ENCODE data around the gene PLCH1. TPM values are rescaled to one million over a fixed set of nuclear protein-coding genes. Genes with fewer than 3 reads are reported as not detected.

PLCH1 gene
- total RNA-seq, 2 experiments from 2014 or later: 0.16 to 0.26 TPM

- H3K27ac Mint-ChIP-seq: no peak overlapping the region
- no peaks in the 10 kb centered on the region for H3K9me3 Mint-ChIP-seq (ENCODE audit: low read depth)
- peaks cover 3% of the 10 kb centered on the region for H3K27me3 Mint-ChIP-seq
- no peaks in the 10 kb centered on the region for H3K36me3 Mint-ChIP-seq (ENCODE audit: low read depth)
- no peak for ATAC-seq
- H3K4me1 Mint-ChIP-seq: no peaks in the 10 kb centered on the region
- ChIA-PET CTCF (interaction anchor here (1.4 kb wide), 1 partner anchor 13 kb away, joined by 4 read pairs; no protein-coding TSS in a partner anchor), POLR2A (no interaction called here)
- DNase-seq: no peak
- no peak overlapping the region for H3K4me3 Mint-ChIP-seq
- intact Hi-C loops (cut with DNase I, micrococcal nuclease): no loop called here
These were observed 69.8 kb downstream of the PLCH1 start for GRCh38 chr3:155675094-155675493.

- ChIA-PET POLR2A (no interaction called here), CTCF (no interaction called here)
- H3K4me3 Mint-ChIP-seq: no peak overlapping the region
- H3K36me3 Mint-ChIP-seq (ENCODE audit: low read depth): no peaks in the 10 kb centered on the region
- intact Hi-C loops (cut with DNase I, micrococcal nuclease): no loop called here
- peaks cover 3% of the 10 kb centered on the region for H3K27me3 Mint-ChIP-seq
- no peak overlapping the region for H3K27ac Mint-ChIP-seq
- H3K9me3 Mint-ChIP-seq (ENCODE audit: low read depth): no peaks in the 10 kb centered on the region
- no peak for ATAC-seq
- H3K4me1 Mint-ChIP-seq: no peaks in the 10 kb centered on the region
- DNase-seq: no peak
These were observed 71.5 kb downstream of the PLCH1 start for GRCh38 chr3:155673421-155673820.

GRCh38 chr3:155670335-155670734 lies 74.5 kb downstream of the PLCH1 start:
- intact Hi-C loops (cut with DNase I, micrococcal nuclease): no loop called here
- Mint-ChIP-seq H3K27me3 (no peaks in the 10 kb centered on the region), H3K4me1 (no peaks in the 10 kb centered on the region), H3K9me3 (ENCODE audit: low read depth) (no peaks in the 10 kb centered on the region), H3K4me3 (no peak overlapping the region), H3K36me3 (ENCODE audit: low read depth) (no peaks in the 10 kb centered on the region), H3K27ac (no peak overlapping the region)
- CTCF ChIA-PET: interaction anchor here (0.6 kb wide), 1 partner anchor 1767 kb away, joined by 3 read pairs; no protein-coding TSS in a partner anchor
- DNase-seq (no peak), ATAC-seq (no peak)
- POLR2A ChIA-PET: no interaction called here

- Mint-ChIP-seq H3K27me3 (no peaks in the 10 kb centered on the region), H3K4me1 (no peaks in the 10 kb centered on the region), H3K36me3 (ENCODE audit: low read depth) (no peaks in the 10 kb centered on the region), H3K9me3 (ENCODE audit: low read depth) (no peaks in the 10 kb centered on the region), H3K27ac (no peak overlapping the region), H3K4me3 (no peak overlapping the region)
- intact Hi-C loops (cut with DNase I, micrococcal nuclease): no loop called here
- no peak for ATAC-seq
- CTCF ChIA-PET: no interaction called here
- no peak for DNase-seq
- POLR2A ChIA-PET: no interaction called here
These were observed 76.9 kb downstream of the PLCH1 start for GRCh38 chr3:155667988-155668387.

- Mint-ChIP-seq H3K9me3 (ENCODE audit: low read depth) (no peaks in the 10 kb centered on the region), H3K4me3 (no peak overlapping the region), H3K27me3 (no peaks in the 10 kb centered on the region), H3K4me1 (no peaks in the 10 kb centered on the region), H3K36me3 (ENCODE audit: low read depth) (no peaks in the 10 kb centered on the region), H3K27ac (no peak overlapping the region)
- POLR2A ChIA-PET: no interaction called here
- CTCF ChIA-PET: no interaction called here
- ATAC-seq (no peak), DNase-seq (no peak)
- intact Hi-C loops (cut with DNase I, micrococcal nuclease): no loop called here
These were observed 79.8 kb downstream of the PLCH1 start for GRCh38 chr3:155664925-155665695.

- ChIA-PET POLR2A (no interaction called here), CTCF (interaction anchor here (1.0 kb wide), 1 partner anchor 17 kb away, joined by 3 read pairs; no protein-coding TSS in a partner anchor)
- Mint-ChIP-seq H3K4me3 (no peak overlapping the region), H3K9me3 (ENCODE audit: low read depth) (no peaks in the 10 kb centered on the region), H3K36me3 (ENCODE audit: low read depth) (no peaks in the 10 kb centered on the region), H3K27me3 (no peaks in the 10 kb centered on the region), H3K4me1 (no peaks in the 10 kb centered on the region), H3K27ac (no peak overlapping the region)
- intact Hi-C loops (cut with DNase I, micrococcal nuclease): no loop called here
- ATAC-seq (no peak), DNase-seq (no peak)
These were observed 81.2 kb downstream of the PLCH1 start for GRCh38 chr3:155663467-155664212.

- H3K27ac Mint-ChIP-seq: no peak overlapping the region
These were observed 83.1 kb downstream of the PLCH1 start for GRCh38 chr3:155661760-155662159.

GRCh38 chr3:155661042-155661441 lies 83.8 kb downstream of the PLCH1 start:
- Mint-ChIP-seq H3K4me3 (no peak overlapping the region), H3K4me1 (no peaks in the 10 kb centered on the region), H3K9me3 (ENCODE audit: low read depth) (no peaks in the 10 kb centered on the region), H3K36me3 (ENCODE audit: low read depth) (no peaks in the 10 kb centered on the region), H3K27me3 (no peaks in the 10 kb centered on the region), H3K27ac (no peak overlapping the region)
- no peak for DNase-seq
- intact Hi-C loops (cut with DNase I, micrococcal nuclease): no loop called here
- CTCF ChIA-PET: interaction anchor here (0.5 to 1.0 kb wide), 2 partner anchors 46 to 311 kb away, joined by 3 to 4 read pairs; no protein-coding TSS in a partner anchor
- POLR2A ChIA-PET: interaction anchor here (0.6 kb wide), 1 partner anchor 301 kb away, joined by 3 read pairs; no protein-coding TSS in a partner anchor
- no peak for ATAC-seq

More at GRCh38 chr3:155661760-155662159, 83.1 kb downstream of the PLCH1 start:
- intact Hi-C loops (cut with DNase I, micrococcal nuclease): no loop called here
- no peaks in the 10 kb centered on the region for H3K4me1 Mint-ChIP-seq
- no peaks in the 10 kb centered on the region for H3K27me3 Mint-ChIP-seq
- CTCF ChIA-PET: interaction anchor here (0.8 to 1.0 kb wide), 2 partner anchors 13 to 45 kb away, joined by 3 to 4 read pairs; no protein-coding TSS in a partner anchor
- H3K9me3 Mint-ChIP-seq (ENCODE audit: low read depth): no peaks in the 10 kb centered on the region
- DNase-seq (no peak), ATAC-seq (peak; percentile 19)
- H3K36me3 Mint-ChIP-seq (ENCODE audit: low read depth): no peaks in the 10 kb centered on the region
- H3K4me3 Mint-ChIP-seq: no peak overlapping the region
- POLR2A ChIA-PET: interaction anchor here (0.6 kb wide), 1 partner anchor 302 kb away, joined by 3 read pairs; no protein-coding TSS in a partner anchor

- DNase-seq: no peak
- no peak overlapping the region for H3K4me3 Mint-ChIP-seq
- H3K27ac Mint-ChIP-seq: no peak overlapping the region
- no peaks in the 10 kb centered on the region for H3K36me3 Mint-ChIP-seq (ENCODE audit: low read depth)
- no peaks in the 10 kb centered on the region for H3K9me3 Mint-ChIP-seq (ENCODE audit: low read depth)
- no peak for ATAC-seq
- no peaks in the 10 kb centered on the region for H3K4me1 Mint-ChIP-seq
- CTCF ChIA-PET: interaction anchor here (0.7 kb wide), 1 partner anchor 43 kb away, joined by 3 read pairs; no protein-coding TSS in a partner anchor
- POLR2A ChIA-PET: no interaction called here
- H3K27me3 Mint-ChIP-seq: no peaks in the 10 kb centered on the region
- intact Hi-C loops (cut with DNase I, micrococcal nuclease): no loop called here
These were observed 86.1 kb downstream of the PLCH1 start for GRCh38 chr3:155658671-155659261.

- ChIA-PET POLR2A (no interaction called here), CTCF (no interaction called here)
- H3K27ac Mint-ChIP-seq: no peak overlapping the region
- H3K9me3 Mint-ChIP-seq (ENCODE audit: low read depth): no peaks in the 10 kb centered on the region
- H3K36me3 Mint-ChIP-seq (ENCODE audit: low read depth): no peaks in the 10 kb centered on the region
- intact Hi-C loops (cut with DNase I, micrococcal nuclease): no loop called here
- DNase-seq: no peak
- no peak for ATAC-seq
- no peaks in the 10 kb centered on the region for H3K4me1 Mint-ChIP-seq
- H3K27me3 Mint-ChIP-seq: no peaks in the 10 kb centered on the region
- no peak overlapping the region for H3K4me3 Mint-ChIP-seq
These were observed 86.9 kb downstream of the PLCH1 start for GRCh38 chr3:155658006-155658405.

GRCh38 chr3:155657161-155657560 lies 87.7 kb downstream of the PLCH1 start:
- ChIA-PET CTCF (interaction anchor here (0.5 kb wide), 1 partner anchor 787 kb away, joined by 3 read pairs; no protein-coding TSS in a partner anchor), POLR2A (no interaction called here)
- no peak for ATAC-seq
- Mint-ChIP-seq H3K4me1 (no peaks in the 10 kb centered on the region), H3K4me3 (no peak overlapping the region), H3K27ac (no peak overlapping the region), H3K36me3 (ENCODE audit: low read depth) (no peaks in the 10 kb centered on the region), H3K27me3 (no peaks in the 10 kb centered on the region), H3K9me3 (ENCODE audit: low read depth) (no peaks in the 10 kb centered on the region)
- DNase-seq: no peak
- intact Hi-C loops (cut with DNase I, micrococcal nuclease): no loop called here

All from activated CD4-positive, alpha-beta T cell treated with anti-CD3 and anti-CD28 coated beads for 36 hours (primary cell).